ENCODE measurements around the gene TRIM66.

TRIM66 gene, protein sequence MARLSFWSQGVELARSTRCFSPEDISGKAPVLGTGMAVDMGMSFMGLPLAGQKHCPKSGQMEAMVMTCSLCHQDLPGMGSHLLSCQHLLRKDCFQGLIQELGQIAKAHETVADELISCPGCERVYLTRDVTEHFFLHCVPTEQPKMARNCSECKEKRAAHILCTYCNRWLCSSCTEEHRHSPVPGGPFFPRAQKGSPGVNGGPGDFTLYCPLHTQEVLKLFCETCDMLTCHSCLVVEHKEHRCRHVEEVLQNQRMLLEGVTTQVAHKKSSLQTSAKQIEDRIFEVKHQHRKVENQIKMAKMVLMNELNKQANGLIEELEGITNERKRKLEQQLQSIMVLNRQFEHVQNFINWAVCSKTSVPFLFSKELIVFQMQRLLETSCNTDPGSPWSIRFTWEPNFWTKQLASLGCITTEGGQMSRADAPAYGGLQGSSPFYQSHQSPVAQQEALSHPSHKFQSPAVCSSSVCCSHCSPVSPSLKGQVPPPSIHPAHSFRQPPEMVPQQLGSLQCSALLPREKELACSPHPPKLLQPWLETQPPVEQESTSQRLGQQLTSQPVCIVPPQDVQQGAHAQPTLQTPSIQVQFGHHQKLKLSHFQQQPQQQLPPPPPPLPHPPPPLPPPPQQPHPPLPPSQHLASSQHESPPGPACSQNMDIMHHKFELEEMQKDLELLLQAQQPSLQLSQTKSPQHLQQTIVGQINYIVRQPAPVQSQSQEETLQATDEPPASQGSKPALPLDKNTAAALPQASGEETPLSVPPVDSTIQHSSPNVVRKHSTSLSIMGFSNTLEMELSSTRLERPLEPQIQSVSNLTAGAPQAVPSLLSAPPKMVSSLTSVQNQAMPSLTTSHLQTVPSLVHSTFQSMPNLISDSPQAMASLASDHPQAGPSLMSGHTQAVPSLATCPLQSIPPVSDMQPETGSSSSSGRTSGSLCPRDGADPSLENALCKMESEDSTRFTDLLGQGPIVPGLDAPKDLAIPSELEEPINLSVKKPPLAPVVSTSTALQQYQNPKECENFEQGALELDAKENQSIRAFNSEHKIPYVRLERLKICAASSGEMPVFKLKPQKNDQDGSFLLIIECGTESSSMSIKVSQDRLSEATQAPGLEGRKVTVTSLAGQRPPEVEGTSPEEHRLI (N-terminal part only)

DNA sequence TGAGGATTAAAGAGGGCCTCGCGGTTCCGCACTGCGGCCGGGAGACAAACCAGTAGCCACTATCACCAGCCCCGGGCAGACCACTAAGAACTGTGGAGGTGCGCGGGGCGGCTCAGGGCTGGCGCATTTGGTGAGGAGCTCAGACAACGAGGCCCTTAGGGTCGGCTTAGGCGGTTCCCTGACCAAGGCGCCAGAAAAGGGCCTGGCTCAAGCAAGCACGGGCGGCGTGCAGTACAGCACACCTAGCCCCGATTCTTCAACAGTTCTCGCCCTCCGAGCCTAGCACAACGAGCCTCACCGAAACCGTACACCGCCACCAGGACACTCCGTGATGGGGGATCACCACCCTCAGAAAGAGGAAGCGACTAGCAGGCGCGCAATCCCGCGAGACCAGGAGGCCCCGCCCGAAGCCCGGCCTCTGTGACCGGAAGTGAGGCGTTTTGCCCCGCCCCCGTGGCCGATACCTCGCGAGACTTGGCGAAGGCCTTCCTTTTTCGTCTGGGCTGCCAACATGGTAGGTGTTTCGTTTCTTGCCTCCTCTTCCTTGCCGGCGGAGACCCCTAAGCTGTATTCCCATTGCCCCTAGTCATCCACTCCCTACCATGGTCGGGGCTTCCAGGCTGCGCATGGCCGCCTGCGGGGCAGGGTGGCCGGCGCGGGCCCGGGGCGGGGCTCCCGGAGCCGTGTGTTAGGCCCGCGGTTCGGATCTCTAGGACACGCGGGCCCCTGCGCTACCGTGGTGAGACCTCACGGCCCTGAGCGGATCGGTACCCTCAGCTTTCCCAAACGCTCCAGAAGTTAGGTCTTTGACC, at the start of gene TRIM66, which contains the start of gene RPL27A:
Gene TRIM66, minus strand, starts transcription at position 363 of the 812 bp plus-strand sequence. CDS start 10,391 bp downstream, outside the sequence.
Gene RPL27A, plus strand, starts transcription at position 490 of the 812 bp plus-strand sequence. Its CDS starts 22 bp downstream, at position 512.
- DNase-seq (ENCODE audit: low read depth in 1 of 2, low spot score in 1 of 2): peak; percentile 98 to 99

- DNase-seq (ENCODE audit: low read depth in 1 of 2, low spot score in 1 of 2): no peak
Observed at GRCh38 chr11:8731647-8732323, 49.3 kb upstream of the TRIM66 start.

DNA sequence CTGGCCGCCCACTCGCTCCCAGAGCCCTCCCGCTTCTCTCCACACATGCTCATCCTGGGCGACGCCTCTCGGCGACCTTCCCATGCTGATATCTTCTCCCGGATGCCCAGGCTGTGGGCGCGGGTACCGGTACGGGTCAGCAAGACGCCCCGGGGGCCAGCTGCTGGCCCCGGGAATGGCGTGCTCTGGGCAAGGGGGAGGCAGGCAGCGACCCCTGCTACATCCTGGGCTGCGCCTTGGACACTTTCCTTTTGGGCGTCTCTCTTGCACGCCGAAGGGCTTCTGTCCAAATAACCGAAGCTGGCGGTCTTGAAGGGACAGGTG, 48.2 kb upstream of the TRIM66 start:
- DNase-seq (ENCODE audit: low read depth in 1 of 2, low spot score in 1 of 2): no peak

DNA sequence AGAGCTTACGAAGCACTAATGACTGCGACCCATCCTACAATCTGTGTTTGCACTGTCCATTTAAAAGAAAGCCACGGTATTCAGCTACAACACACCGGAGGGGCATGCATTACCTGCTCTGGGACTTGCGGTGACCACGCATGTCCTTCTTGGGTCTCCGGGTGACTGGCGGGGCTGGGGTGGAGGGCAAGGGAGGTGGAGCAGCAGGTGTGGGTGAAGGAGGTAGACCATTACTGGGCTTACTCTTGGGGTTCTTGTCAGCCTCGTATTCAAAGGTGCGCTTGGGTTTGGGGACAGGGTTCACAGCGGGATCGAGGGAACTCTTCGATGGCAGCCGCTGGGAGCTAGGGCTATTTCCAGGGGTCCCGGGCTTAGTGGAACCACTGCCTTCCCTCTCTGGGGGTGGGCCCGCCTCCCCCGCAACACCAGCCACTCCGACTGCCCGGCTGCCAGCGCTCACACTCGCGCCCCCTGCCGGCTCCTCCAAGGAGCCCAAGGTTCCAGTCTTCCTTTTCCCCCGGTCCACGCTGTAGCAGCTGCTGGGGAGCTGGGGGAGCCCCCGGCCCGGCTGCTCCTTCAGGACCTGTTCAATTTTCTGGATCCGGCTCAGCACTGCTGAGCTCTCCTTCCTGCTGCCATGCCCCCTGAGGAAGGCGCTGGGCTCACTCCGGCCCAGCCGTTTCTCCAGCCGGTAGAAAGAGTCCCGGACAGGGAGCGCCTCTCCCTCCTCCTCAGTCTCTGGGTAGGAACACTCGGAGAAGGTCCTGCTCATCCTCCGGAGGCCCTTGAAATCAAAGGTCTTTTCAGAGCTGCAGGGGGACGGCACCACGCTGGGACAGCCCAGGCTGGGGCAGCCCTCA, 47.6 kb upstream of the TRIM66 start:
- no peak for DNase-seq (ENCODE audit: low read depth in 1 of 2, low spot score in 1 of 2)

DNA sequence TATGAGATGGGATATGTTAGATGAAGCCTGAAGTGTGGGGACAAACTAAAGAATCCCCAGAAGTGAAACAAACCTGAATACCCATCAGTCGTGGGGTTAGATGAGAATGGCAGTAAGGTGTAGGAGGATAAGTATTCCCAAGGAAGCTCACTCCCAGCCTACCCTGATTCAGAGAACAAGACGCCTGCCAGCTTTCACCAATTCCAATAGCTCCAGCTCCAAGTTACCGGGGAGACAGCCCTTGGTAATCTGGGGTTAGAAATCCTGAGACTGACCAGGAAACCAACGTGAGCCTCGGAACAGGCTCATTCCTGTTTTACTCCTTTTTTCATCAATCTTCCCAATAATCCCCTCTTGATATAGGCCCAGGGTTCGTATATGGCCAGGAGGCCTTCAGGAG, 46.6 kb upstream of the TRIM66 start:
- no peak for DNase-seq (ENCODE audit: low read depth in 1 of 2, low spot score in 1 of 2)

DNA sequence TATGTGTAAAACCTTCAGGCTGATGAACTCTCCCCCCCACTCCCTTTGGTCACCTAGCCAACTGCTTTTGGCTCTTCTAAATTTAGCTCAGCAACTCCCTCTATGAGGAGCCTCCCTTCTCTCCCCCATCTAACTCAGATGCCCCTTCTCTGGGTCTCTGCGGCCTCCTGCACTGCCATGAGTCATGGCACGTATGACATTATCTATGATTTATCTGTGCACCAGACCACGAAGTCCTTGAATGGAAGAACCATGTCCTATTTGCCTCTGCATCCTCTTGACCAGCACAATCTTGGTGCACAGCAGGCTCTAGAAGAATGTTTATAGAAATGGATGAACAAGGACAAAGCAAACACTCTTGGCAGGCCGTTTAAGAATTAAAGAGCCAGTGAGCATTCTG, 46.1 kb upstream of the TRIM66 start:
- no peak for DNase-seq (ENCODE audit: low read depth in 1 of 2, low spot score in 1 of 2)

DNA sequence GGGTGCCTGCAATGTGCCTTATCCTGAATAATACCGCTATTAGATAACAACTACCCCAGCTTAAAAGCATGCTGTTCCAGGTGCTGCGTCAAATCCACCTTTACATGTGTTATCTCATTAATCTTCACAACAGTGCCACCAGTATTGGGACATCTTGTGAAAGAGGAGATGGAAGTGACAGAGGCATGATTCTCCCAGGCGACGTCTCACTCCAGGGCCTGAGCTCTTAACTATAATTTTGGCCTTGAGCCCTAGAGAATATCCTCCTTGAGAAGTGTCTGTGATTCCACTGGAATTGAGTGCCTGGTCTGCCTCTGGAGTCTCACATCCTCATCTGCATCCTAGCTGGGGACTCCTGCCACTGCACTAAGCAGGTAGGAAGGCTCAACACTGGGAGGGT, 43.9 kb upstream of the TRIM66 start:
- no peak for DNase-seq (ENCODE audit: low read depth in 1 of 2, low spot score in 1 of 2)

DNA sequence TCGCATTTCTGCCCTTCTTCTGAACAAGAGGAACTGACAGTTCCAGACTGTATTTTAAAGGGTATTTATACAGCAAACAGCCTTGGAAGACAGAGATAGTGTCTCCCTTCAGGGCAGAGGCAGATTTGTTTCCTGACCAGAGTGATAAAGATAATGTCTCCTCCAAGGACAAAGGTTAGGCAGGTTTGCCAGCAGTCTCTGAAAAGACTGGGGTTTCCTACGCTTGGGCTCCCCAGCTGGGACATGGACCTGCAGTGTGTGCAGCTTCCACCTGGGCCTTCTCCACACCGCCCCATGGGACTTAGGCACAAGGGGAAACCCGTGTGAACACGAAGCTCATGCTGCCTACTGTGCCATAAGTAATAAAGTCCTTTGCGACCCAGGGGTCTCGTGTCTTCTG, 42.2 kb upstream of the TRIM66 start:
- no peak for DNase-seq (ENCODE audit: low read depth in 1 of 2, low spot score in 1 of 2)

DNA sequence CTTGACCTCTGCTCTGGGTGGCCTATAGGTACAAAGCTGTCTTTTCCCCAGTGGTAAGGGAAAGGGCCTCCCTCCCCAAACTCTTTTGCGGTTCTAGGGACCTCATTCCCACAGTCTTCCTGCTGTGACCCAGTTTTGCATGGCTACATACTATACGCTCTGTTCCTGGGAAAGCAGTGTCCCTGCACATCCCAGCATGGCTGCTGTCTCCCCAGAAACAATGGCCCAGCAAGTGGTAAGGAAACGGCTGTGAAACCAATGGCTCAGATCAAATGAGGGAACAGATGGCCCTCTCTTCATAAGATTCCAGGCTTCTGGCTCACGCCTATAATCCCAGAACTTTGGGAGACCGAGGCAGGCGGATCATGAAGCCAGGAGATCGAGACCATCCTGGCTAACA, 41.2 kb upstream of the TRIM66 start:
- no peak for DNase-seq (ENCODE audit: low read depth in 1 of 2, low spot score in 1 of 2)

DNA sequence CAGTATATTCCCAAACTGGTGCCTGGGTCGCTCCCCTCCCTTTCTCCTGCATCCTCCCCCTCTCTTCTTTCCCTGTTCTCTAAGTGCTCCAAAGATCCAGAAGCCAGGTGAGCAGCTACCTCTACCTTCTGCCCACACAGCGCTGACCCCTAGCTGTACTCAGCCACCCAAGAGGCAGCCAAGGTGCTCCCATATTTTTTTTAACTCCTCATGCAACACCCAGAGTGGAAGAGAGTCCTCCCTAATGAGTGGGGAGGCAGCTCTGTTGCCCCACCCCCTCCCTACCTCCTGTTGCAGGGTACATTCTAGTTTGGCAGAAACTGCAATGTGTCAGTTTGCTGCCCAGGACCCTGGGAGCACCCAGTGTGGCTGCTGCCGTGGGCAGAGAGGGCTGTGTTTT, 40.3 kb upstream of the TRIM66 start:
- DNase-seq (ENCODE audit: low read depth in 1 of 2, low spot score in 1 of 2): no peak

DNA sequence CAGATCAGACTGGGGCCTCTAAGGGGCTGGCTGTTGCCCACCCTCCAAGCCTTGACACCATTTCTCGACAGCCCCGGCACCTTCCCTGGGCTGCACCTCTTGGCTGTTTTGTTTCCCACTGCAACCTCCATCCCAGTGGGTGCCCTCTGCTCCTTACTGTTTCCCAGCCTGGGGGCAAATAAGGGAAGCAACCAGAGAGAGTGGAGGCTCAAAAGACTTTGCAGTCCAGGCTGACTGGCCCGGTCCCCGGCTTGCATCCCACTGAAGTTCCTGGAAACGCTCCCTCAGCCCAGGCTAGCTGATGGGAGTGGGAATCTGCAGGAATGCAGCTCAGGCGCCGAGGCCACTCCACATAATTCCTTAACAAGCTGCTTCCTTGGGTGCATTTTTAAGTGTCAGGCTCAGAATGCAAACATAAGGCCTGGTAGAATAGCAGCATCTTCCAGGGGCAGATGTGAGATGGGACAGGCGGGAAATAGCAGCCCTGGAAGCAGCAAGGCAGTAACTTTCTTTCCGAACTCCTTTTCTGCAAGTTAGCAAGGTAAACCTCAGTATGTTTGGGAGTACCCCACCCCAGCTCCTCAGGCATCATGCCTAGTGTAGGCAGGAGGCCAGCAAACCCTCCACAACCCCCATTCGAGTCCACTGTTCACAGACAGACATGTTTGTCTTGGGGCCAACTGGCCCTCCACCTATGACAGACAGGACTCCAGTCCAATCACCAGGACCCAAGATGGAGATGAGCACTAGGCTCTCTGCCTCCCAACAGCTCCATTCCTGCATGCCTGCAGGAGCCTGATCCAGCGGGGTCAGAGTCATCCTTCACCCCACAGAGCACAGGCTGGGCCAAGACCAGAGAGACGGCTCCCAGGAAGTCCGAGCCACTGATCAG, 39.4 kb upstream of the TRIM66 start:
- no peak for DNase-seq (ENCODE audit: low read depth in 1 of 2, low spot score in 1 of 2)

DNA sequence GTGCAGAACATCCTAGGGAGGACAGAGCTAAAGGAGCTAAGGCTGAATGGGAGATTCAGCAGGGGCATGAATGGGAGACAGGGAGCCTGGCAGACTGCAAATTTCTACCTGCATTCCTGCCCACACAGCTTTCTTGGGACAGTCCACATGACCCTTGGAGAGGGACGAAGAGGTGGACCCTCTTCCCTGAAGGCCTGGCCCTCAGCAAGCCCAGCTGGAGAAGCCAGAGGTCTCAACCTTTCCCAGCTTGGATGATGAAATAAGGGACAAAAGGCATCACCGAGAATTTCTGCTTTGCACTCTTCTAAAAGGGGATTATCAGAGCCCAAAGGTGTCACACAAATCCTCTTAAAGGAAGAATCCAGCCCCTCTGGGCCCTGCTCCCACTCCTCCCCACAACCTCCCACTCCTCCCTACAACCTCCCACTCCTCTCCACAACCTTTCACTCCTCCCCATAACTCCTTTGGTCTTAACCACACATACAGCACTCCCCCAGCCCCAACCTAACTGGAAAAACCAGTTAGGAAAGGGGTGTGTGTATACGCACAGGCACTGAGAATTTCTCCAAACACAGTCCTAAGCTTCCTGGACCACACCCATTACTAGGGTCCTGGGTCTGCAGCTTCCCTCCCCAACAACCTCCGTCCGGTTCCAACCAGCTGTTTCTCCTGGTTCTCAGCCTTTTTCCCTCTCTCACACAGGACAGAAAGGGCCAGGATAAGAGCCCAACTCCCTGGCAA, 38.6 kb upstream of the TRIM66 start:
- DNase-seq (ENCODE audit: low read depth in 1 of 2, low spot score in 1 of 2): no peak

- DNase-seq (ENCODE audit: low read depth in 1 of 2, low spot score in 1 of 2): no peak
Observed at GRCh38 chr11:8720352-8720751, 37.9 kb upstream of the TRIM66 start.

GRCh38 chr11:8719721-8720120, 37.3 kb upstream of the TRIM66 start:
- no peak for DNase-seq (ENCODE audit: low read depth in 1 of 2, low spot score in 1 of 2)

- no peak for DNase-seq (ENCODE audit: low read depth in 1 of 2, low spot score in 1 of 2)
Observed at GRCh38 chr11:8719211-8719649, 36.8 kb upstream of the TRIM66 start.

DNA sequence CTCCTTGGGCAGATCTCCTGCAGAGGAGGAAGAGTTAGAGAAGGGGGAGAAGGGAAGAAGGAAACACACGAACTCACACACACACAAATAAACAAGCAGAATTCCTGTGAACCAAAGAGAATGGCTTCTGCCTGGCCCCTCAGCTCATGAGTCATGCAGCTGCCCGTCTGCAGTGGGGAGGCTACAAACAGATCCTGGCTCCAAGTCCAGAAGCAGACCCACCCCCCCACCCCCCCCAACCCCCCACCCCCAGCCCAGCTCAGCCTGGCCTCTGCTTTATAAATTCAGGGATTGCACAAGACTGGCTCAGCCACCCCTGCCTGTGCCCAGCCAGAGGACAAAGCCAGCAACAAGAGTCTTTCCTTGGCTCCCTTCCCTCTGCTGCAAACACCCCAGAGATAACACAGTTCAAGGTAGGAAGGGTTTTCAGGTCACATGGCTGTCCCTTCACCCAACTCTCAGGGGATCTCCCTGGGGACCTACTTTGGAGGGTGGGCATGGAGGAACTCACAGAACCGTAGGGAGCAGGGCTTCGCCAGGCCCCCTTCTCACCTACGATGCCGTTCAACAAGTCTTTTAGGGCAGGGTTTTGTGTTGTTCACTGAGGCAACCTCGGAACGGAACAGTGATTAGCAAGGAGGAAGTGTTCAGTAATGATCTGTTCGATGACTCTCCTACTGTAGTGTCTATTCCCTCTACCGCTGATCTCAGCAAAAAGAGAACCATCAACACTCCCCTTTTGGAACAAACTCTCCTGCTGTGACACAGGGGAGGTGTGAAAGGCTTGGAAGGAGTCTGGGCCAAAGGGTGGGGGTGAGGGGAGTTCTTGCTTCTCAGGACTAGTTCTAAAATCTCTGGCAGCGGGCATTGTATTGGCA, 35.6 kb upstream of the TRIM66 start:
- DNase-seq (ENCODE audit: low read depth in 1 of 2, low spot score in 1 of 2): no peak

DNA sequence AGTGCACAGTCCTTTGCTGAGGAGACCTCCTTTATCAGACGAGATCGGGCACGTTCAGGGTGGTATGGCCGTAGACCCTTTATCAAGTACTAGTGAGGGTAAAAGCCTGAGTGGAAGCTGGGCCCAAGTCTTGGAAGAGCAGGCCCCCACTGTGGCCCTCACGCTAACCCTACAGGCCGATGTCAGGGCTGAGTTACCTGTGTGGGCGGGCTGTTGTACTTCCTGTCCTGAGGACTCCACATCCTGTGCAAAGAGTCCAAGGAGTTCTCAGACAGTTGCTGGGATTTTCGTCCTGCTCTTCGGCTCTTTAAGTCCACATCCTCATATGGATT, 35.0 kb upstream of the TRIM66 start:
- no peak for DNase-seq (ENCODE audit: low read depth in 1 of 2, low spot score in 1 of 2)

All from activated T-helper 1 cell treated with anti-CD3 and anti-CD28 coated beads, Interleukin-2, amount 50 U/mL, for 16 hours (primary cell).